ENCODE data around the gene TBC1D5.

GRCh38 chr3:17359911-17360310, 382.5 kb downstream of the TBC1D5 start:
- TF ChIP-seq EZH2phosphoT487 (IDR thresholded peaks at IDR 0.05; ENCODE audit: insufficient read depth, low read depth): no peak
- no peak for TF ChIP-seq EZH2 (IDR thresholded peaks at IDR 0.05; ENCODE audit: insufficient read depth, poor library complexity, severe bottlenecking)

Data from GM23248 (cell line).